Tongue (tissue), 2 donors: ENCODE data around the gene SH3GL3. TPM values are rescaled to one million over a fixed set of nuclear protein-coding genes. Genes with fewer than 3 reads are reported as not detected.

ENCODE experiments used
- DNase-seq: peaks from one replicate; pipeline ENCODE4 v3.0.0-alpha.2; 2015
- total RNA-seq: library from RNA; depleted of rRNA; stranded (reverse); fragments of >200 nt; gene quantifications from one replicate; pipeline ENCODE4 v1.2.3, GENCODE V29; 2014

Gene SH3GL3
- total RNA-seq, 1 donor from 2014 or later = 7.1 TPM

GRCh38 chr15:83613714-83614113, 166.6 kb downstream of the SH3GL3 start:
- no peak for DNase-seq

- no peak for DNase-seq
Observed at GRCh38 chr15:83616840-83617239, 169.7 kb downstream of the SH3GL3 start.

DNA sequence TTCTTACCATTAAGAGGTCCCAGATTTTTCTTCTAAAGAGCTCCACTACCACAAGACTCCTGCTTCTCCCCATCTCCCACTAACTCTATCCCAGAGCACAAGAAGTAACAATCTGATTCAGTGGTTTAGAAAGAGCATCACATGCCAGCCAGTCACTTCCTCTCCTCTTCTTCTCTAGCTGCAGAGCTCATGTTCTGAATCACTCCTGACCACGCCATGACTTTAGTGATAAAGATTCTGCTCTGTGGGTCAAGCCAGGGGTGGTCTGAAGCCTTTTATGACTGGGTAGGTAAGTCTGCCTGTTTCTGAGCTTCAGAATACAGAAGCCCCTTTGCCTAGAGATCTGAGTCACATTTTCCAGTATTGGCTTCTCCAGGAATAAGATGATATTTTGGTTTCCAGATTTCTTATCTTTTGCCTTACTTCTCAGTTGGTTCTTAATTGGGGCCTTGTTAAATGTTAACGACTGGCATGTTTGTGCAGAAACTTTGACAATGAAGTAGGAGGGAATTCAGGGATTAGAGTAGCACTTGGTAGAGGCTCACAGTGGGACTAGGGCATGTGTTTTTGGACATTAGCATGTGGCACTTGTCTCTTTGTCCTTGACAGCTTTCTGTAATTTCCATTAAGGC, 179.1 kb downstream of the SH3GL3 start:
- DNase-seq = no peak

- DNase-seq = no peak
Observed at GRCh38 chr15:83631534-83631933, 184.4 kb downstream of the SH3GL3 start.

- DNase-seq = no peak
Observed at GRCh38 chr15:83643201-83643600, 196.1 kb downstream of the SH3GL3 start.

DNA sequence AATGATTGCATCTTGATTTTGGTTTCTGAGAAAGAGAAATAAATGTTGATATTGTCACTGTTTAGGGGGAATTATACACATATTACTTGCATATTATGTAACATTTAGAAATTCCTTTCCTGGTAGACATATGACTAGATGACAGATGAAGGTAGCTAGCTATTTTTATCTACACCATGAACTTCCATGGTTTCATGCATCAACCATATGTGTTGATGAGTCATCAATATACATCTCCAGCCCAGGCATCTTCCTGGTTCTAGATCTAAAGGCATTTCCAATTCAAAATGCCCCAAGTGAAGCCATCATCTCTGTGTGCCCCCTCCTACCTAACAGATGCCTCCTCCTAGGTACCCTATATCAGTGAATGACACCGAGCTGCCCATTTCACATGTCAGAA, 197.3 kb downstream of the SH3GL3 start:
- no peak for DNase-seq

DNA sequence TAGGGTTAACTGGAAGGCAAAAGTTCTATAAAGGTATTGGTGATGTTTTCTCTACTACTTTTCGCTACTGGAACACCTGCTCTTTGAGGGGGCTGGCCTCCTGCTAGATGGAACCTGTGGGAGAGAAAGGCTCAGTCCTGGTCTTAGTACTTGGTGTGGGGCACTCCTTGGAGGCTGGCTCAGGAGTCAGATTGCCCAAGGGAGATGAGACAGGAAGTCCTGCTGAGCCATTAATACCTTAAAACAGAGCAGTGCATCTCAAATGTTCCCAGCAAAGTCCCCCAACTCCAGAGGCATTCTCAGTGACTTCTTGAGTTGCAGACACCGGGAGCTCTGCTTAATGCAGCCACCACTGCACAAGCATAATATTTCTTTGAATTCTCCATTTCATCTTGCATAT, 203.7 kb downstream of the SH3GL3 start:
- no peak for DNase-seq

DNA sequence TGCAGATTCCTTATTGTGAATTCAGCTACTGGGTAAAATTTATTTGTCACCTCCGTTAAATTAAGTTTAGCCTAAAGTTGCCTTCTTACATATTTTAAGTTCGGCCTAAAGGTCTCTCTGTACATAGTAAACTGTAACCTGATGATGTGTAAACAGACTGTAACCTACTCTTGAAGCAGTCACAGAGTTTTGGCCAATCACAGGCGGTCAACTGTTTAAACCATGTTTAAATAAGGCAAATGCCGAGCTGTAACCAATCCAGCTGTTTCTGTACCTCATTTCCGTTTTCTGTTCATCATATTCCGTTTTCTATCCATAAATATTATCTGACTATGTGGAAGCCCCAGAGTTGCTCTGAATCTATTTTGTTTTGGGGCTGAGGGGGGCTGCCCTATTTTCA, 204.4 kb downstream of the SH3GL3 start:
- no peak for DNase-seq

- DNase-seq = no peak
Observed at GRCh38 chr15:83652626-83653204, 205.6 kb downstream of the SH3GL3 start.

- DNase-seq = no peak
Observed at GRCh38 chr15:83653288-83653638, 206.1 kb downstream of the SH3GL3 start.

DNA sequence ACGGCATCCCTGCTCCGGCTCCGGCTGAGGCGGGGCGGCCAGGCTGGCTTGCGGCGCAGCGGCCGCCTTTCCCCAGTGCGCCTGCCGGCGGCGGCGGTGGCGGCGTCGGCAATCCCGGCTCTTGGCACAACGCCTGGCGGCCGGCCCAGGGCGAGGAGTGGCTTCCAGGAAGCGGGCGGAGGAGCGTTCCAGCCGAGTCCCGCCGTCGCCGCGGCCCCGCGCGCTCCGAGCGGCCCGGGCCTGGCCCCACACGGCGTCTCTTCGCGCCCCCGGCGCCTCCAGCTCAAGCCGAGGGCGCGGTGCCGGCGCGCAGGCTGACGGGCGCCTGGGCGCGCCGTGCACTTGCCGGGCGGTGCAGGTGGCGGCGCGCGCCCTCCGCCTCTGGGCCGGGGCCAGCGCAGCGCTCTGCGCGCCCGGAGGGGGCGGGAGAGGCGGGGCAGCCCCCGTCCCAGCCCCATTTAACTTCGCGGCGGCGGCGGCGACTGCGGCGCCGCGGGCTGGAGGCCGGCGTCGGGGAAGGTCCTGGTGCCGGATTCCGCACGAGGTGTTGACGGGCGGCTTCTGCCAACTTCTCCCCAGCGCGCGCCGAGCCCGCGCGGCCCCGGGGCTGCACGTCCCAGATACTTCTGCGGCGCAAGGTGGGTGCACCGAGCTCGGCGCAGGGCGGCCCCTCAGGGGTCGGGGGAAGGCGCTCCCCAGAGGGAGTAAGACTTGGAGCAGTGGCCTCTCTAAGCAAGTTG, 206.7 kb downstream of the SH3GL3 start, which contains the start of gene ADAMTSL3:
Gene ADAMTSL3 (plus strand): TSS at position 485 of the 740 bp plus-strand sequence. CDS start 1,639 bp downstream, outside the sequence.
- peak; percentile 75 for DNase-seq

DNA sequence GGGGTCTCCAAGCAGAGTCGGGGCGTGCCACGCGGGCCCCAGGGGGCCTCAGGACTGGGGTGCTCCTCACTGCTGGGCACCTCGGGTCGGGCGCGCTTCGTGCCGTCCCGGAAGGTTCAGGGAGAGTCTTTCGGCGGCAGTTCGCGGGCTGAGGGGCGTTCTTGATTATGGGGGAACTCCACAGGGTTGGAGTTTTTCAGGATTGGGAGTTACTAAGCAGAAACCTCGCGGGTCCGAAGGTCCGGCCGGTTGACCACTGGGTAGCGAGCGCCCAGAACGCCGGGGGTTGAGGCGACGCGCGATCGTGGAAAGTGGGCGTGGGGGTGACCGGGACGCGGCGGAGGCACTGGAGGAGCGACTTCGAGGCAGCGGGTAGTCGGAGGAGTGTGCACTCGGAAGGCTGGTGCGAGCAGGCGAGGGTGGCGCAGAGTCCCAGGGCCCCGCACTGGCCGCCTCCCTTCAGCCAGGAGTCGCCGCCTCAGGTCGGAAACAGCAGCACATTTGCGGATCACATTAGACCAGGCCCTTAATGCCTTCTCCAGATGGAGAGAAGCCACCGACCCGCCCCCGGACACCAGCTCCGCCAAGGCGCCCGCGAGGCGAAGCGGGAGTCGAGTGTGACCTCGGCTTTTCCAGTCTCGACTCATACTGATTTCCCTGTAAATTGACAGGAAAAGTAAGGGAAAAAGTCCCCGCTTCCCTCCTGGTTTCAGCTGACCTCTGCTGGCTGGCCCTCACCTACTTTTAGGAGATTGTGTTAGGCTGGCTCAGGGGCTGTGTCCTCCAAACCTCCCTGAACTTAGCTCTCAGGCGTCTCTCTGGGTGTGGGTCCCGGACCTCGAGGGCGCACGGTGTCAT, 207.5 kb downstream of the SH3GL3 start:
- DNase-seq = peak; percentile 24

- DNase-seq = no peak
Observed at GRCh38 chr15:83655237-83655616, 208.1 kb downstream of the SH3GL3 start.

- DNase-seq = no peak
Observed at GRCh38 chr15:83656192-83656591, 209.1 kb downstream of the SH3GL3 start.

DNA sequence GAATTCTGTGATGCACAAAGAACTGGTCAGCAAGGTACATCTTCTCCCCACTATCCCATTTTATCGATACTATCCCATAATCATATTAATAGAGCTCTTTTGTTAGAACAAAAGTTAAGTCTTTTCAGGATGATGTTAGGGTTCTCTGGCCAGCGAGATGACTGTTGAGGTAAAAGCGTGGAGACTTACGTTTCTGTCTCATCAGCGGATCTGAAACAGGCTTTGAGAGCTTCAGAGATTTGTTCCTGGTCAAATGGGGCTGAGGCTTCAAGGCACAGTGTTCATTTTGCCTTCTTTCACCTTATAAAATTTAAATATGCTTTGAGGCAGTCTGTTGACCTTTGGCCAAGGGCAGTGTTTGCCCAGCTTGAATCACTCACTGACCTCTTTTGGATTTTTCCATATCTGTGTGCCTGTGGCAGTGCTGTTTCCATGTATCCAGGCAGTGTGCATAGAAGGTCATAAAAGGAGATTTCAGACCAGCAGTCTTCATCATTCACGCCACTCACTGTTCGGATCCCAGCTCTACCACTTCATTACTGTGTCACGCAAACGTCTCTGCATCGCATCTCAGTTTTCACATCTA, 209.9 kb downstream of the SH3GL3 start:
- no peak for DNase-seq

DNA sequence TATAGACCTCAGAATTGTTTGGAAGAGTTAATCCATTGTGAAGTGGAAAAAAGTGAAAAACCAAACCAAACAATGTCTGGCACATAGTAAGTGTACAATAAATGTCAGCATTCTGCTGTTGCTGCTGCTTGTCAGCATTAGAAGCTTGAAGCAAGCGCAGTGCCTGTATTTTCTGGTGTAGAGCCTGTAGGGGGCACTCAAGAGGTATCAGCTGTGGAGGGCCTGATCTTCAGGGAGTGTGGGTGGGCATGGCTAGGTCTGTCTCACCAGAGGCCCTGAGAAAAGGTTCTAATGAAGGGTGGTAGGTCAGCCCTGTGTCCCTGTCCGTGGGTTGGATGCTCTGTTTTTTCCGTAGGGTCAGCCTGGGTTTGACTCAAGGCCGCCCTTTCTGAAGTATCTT, 210.4 kb downstream of the SH3GL3 start:
- no peak for DNase-seq

DNA sequence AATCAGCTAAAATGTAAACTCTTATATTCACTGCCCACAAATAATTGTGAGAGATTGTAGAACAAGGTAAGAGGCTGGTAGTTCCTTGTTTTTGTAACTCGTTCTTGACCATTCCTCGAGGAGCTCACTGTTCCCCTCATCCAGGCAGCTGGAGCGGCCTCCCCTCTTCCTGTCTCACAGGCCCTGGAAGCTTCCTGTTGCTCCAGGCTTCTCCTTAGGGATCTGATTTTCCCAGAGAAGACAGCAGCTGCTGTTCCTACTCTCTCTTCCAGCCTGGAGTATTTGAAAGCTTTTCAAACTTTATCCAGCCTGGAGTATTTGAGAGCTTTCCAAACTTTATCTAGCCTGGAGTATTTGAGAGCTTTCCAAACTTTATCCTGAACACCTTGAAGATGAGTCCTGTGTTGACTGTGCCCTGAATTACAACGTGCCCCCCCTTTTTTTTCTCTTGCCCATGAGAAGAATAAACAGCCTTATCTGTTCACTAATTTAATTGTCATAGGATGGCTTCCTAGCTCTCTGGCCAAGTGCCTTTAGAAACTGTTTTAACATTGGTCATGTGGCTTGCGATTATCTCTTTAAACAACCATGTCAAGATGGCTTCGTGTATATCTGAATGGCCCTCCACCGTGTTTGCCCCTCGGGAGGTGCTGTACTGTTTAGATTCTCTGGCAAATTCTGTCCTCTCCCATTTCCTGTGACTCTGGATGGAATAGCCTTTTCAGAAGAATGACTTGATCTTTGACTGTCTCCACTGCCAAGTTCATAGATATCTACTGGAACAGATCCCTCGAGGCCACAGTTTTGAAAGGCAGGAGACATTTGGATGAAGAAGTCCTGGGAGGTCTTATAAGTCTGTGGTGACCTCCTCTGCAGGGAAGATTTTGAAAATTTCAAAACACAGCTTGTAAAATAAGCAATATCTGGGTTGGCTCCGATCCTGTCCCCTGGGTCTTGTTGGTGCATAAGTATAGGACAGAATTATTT, 211.6 kb downstream of the SH3GL3 start:
- peak; percentile 9 for DNase-seq

DNA sequence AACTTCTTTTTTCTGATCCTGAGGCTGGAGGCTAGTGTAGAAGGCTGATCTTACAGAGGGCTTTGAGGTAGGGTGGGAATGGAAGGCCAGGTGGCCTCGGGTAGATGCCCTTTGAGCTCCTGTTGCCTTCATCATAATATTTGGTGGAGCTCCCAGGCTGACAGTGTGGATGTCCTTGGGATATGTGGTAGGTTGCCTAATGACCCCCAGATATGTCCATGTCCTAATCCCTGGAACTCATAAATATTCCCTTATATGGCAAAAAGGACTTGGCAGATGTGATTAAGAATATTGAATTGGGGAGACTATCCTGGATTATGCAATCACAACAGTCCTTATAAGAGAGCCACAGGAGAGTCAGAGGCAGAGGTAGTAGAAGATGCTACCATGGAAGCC, 212.3 kb downstream of the SH3GL3 start:
- DNase-seq = no peak

DNA sequence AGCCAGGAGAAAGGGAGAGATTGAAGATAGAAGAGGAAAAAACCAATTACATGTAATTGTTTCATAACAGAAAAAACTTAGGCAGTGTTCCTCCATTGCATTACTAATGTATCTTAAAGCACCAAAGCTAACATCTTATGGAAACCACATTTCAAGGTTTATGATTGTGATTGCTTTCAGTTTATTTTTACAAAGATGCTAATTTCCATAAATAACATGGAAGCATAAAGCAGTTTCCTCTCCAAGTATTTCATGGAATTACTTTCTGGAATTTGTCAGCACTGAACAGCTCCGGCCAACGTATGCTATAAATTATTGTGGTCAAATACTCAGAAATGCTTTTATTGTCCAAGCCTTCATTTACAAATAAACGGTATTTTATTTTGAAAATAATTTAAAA, 218.3 kb downstream of the SH3GL3 start:
- peak; percentile 61 for DNase-seq
